ENCODE results near the gene PLA2G4A. TPM values are rescaled to one million over a fixed set of nuclear protein-coding genes. Genes with fewer than 3 reads are reported as not detected.

The PLA2G4A gene
- total RNA-seq, 4 donors from 2014 or later = 2.0 to 8.3 (median 6.1) TPM

DNA sequence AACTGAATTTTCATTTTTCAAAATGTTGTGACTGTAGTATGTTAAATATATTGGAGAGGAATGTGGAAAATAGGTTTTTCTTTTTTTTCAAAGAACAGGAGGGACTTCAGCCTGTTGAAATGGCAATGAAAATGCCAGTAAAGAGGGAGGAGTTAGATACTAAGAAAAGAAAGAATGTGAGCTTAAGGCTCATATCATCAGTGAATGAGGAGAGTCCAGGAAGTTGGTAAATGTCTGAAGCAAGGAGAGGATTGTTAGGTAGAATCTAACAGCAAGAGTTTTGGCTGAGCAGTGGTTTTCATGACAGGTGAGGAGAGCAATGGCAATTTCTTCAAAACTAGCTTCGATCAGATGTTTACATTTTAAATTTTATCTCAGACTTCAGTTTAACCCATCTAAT lies 43.0 kb downstream of the PLA2G4A start:
- Histone ChIP-seq H3K4me3 (no peak overlapping the region), H3K9me3 (no peaks in the 10 kb centered on the region), H3K36me3 (no peaks in the 10 kb centered on the region), H3K4me1 (no peaks in the 10 kb centered on the region), H3K27ac (no peak overlapping the region), H3K27me3 (no peaks in the 10 kb centered on the region)
- 91% methylated on average over 1 of the region's 1 CpG for WGBS, 2 donors (ENCODE audit: low coverage in 1 of 2)
- no peak for DNase-seq
- intact Hi-C loops (cut with DNase I; ENCODE audit: low total_unique reads) (no loop called here), in situ Hi-C loops (cut with MboI; ENCODE audit: low pct_ligation_motif_present in 1 of 4, low pct_unique_long_range_greater_than_20kb in 1 of 4, low sequenced_read_pairs in 3 of 4) (no loop called here)
- TF ChIP-seq POLR2AphosphoS5 (IDR thresholded peaks at IDR 0.05) = no peak
- TF ChIP-seq, protein P1, sequence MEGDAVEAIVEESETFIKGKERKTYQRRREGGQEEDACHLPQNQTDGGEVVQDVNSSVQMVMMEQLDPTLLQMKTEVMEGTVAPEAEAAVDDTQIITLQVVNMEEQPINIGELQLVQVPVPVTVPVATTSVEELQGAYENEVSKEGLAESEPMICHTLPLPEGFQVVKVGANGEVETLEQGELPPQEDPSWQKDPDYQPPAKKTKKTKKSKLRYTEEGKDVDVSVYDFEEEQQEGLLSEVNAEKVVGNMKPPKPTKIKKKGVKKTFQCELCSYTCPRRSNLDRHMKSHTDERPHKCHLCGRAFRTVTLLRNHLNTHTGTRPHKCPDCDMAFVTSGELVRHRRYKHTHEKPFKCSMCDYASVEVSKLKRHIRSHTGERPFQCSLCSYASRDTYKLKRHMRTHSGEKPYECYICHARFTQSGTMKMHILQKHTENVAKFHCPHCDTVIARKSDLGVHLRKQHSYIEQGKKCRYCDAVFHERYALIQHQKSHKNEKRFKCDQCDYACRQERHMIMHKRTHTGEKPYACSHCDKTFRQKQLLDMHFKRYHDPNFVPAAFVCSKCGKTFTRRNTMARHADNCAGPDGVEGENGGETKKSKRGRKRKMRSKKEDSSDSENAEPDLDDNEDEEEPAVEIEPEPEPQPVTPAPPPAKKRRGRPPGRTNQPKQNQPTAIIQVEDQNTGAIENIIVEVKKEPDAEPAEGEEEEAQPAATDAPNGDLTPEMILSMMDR (IDR thresholded peaks at IDR 0.05) = no peak
- TF ChIP-seq POLR2A (IDR thresholded peaks at IDR 0.05) = no peak
- TF ChIP-seq EP300 (IDR thresholded peaks at IDR 0.05; ENCODE audit: low read depth) = no peak

DNA sequence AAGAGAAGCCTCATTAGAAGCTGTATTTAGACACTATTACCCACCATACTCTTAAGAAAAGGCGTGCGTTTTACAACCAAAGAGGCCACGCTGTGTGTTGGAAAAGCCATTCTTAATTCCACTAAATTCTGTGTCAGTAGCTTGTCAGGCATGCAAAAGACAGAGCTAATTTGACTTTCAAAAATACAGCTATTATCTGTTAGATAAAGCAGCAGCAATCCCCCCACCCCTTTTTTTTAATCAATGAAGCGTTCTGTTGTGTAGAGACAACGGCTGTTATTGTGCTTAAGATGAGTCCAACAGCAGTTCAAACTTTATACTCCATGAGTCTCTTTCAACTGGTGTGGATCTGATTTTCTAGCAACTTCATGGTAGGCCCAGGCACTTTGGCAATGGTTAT lies 43.5 kb downstream of the PLA2G4A start:
- no peaks in the 10 kb centered on the region for H3K9me3 ChIP-seq
- H3K4me3 ChIP-seq = no peak overlapping the region
- TF ChIP-seq POLR2A (IDR thresholded peaks at IDR 0.05) (no peak), EP300 (IDR thresholded peaks at IDR 0.05; ENCODE audit: low read depth) (no peak), POLR2AphosphoS5 (IDR thresholded peaks at IDR 0.05) (no peak)
- TF ChIP-seq, protein P1 (IDR thresholded peaks at IDR 0.05) = no peak
- WGBS, 2 donors (ENCODE audit: low coverage in 1 of 2) = 85 to 95% methylated on average over 5 of the region's 5 CpGs
- H3K36me3 ChIP-seq = no peaks in the 10 kb centered on the region
- no peak overlapping the region for H3K27ac ChIP-seq
- intact Hi-C loops (cut with DNase I; ENCODE audit: low total_unique reads) (no loop called here), in situ Hi-C loops (cut with MboI; ENCODE audit: low pct_ligation_motif_present in 1 of 4, low pct_unique_long_range_greater_than_20kb in 1 of 4, low sequenced_read_pairs in 3 of 4) (no loop called here)
- no peak for DNase-seq
- no peaks in the 10 kb centered on the region for H3K4me1 ChIP-seq
- H3K27me3 ChIP-seq = no peaks in the 10 kb centered on the region

DNA sequence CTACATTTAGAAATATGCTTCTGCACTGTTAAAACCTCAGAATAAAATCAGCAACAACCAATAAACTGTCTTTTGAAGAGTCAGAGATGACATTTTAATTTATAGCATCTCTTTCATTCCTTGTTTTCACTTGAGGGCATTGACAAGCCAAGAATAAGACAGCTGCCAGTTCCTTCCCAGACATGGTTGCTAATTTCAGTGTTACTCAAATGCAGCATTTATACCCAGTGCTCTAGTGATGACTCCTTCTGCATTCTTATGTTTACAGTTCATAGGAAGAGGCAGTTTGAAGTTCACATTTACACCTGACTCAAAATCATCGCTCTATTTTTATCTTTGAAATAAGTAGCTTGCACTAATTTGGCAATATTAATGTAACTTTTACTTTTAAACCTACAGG lies 44.9 kb downstream of the PLA2G4A start:
- intact Hi-C loops (cut with DNase I; ENCODE audit: low total_unique reads) = no loop called here
- DNase-seq = no peak
- in situ Hi-C loops (cut with MboI; ENCODE audit: low pct_ligation_motif_present in 1 of 4, low pct_unique_long_range_greater_than_20kb in 1 of 4, low sequenced_read_pairs in 3 of 4) = no loop called here

DNA sequence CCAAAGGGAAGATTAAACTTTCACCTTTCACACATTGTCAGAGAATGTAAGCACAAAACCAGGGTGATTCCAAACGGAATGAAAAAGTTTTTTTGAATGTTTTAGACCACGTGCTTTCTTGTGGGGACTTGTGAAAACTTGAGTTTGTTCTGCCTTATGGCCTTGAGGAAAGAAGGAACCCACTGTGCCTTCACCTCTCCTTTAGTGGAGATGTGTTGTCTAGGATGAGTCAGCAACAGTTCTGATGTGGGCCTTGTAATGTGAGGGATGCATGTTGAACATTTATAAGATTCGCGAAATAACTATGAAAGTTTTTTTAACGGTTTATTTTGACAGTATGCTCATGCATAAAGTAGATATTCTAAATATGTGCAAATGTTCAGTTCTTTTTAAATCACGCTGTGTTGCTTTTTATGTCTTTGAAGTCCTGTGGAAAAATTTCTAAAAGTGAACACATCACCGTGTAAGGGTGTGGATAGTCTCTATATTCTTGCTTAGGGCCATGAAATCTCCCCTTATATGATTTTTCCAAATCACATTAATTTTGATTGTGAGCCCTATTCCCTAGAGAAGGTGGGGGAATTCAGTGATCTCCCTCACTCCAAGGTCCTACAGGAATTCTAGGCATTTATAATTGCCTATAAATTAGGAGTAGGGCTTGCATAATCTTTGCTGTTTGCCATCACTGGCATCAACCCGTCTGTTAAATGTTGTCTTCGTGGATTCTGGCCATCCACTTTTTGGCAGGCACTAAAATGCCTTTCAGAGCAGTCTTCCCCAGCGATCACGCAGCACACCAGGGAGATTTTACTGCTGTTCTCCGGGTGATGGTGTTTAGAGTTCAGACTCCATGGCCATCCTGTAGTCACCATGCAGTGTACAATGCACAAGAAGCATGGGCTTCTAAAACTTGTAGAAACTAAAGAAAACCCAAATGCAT lies 47.4 kb downstream of the PLA2G4A start:
- intact Hi-C loops (cut with DNase I; ENCODE audit: low total_unique reads) (no loop called here), in situ Hi-C loops (cut with MboI; ENCODE audit: low pct_ligation_motif_present in 1 of 4, low pct_unique_long_range_greater_than_20kb in 1 of 4, low sequenced_read_pairs in 3 of 4) (no loop called here)
- 72 to 77% methylated on average over 8 to 12 of the region's 12 CpGs for WGBS, 2 donors (ENCODE audit: low coverage in 1 of 2)
- Histone ChIP-seq H3K36me3 (no peaks in the 10 kb centered on the region), H3K27me3 (no peaks in the 10 kb centered on the region), H3K4me3 (no peak overlapping the region), H3K9me3 (no peaks in the 10 kb centered on the region), H3K27ac (peak overlapping the region; percentile 5 to 62 (median 58)), H3K4me1 (no peaks in the 10 kb centered on the region)
- peak; percentile 17 for DNase-seq
- TF ChIP-seq POLR2A (IDR thresholded peaks at IDR 0.05) (no peak), POLR2AphosphoS5 (IDR thresholded peaks at IDR 0.05) (peak in 1 of 3 donors; percentile 51)

More for the DNA sequence above, 44.9 kb downstream of the PLA2G4A start:
- Histone ChIP-seq H3K4me1 (no peaks in the 10 kb centered on the region), H3K9me3 (no peaks in the 10 kb centered on the region), H3K36me3 (no peaks in the 10 kb centered on the region), H3K27me3 (no peaks in the 10 kb centered on the region), H3K4me3 (no peak overlapping the region), H3K27ac (peak overlapping the region in 2 of 4 donors; percentile 5 to 11)
- WGBS, 2 donors (ENCODE audit: low coverage in 1 of 2) = 85 to 100% methylated on average over 1 of the region's 1 CpG
- no peak for TF ChIP-seq EP300 (IDR thresholded peaks at IDR 0.05; ENCODE audit: low read depth)
- no peak for TF ChIP-seq POLR2A (IDR thresholded peaks at IDR 0.05)
- no peak for TF ChIP-seq POLR2AphosphoS5 (IDR thresholded peaks at IDR 0.05)
- TF ChIP-seq, protein P1 (IDR thresholded peaks at IDR 0.05) = no peak

All from transverse colon (tissue), 4 donors.